HepG2 (cell line): ENCODE measurements around the gene PRDX5. TPM values are rescaled to one million over a fixed set of nuclear protein-coding genes. Genes with fewer than 3 reads are reported as not detected.
A peak's percentile ranks its signal among the peaks of the same experiment; 100 is the strongest.

Experiments
- ATAC-seq: fragments of 200-7000 bp; cut with Tn5 transposase; 3 replicates; pipeline ENCODE4 v1.9.1; 2020; ENCODE audit warnings: mild to moderate bottlenecking, moderate library complexity
- Bru-seq: library from RNA; stranded (reverse); fragments of 400-500 nt; gene quantifications from one replicate; lab custom pipeline; 2021; lab: Mats Ljungman, UMichigan
- BruChase-seq, 2 experiments: library from RNA; stranded (reverse); fragments of 400-500 nt; gene quantifications; one replicate each; lab custom pipeline; 2021; lab: Mats Ljungman, UMichigan
- BruUV-seq: library from RNA; stranded (reverse); fragments of 400-500 nt; replicated peaks from 2 replicates; lab custom pipeline; 2021; lab: Mats Ljungman, UMichigan
- CTCF ChIA-PET: fragments of 300-600 bp; formaldehyde crosslinking; extraction: SDS; loops from one replicate; lab custom pipeline; 2021; ENCODE audit warnings: low total read pairs, inconsistent platforms, low intra/inter-chr PET ratio; lab: Yijun Ruan, JAX
- POLR2A ChIA-PET: fragments of 350-600 bp; sonication (Branson Sonifier 250); formaldehyde crosslinking; loops from one replicate; lab custom pipeline; 2020; ENCODE audit warnings: antibody characterized with exemption, inconsistent platforms; lab: Yijun Ruan, JAX
- DNase-seq: peaks from one replicate; pipeline ENCODE4 v3.0.0-alpha.2; 2015; ENCODE audit warnings: low spot score
- FAIRE-seq: peaks from 3 replicates; lab custom pipeline; 2011; peaks lifted over from hg19 to GRCh38; lab: Jason Lieb, UNC
- H2AFZ ChIP-seq: one replicate; pipeline ENCODE4 v1.6.1; 2011; ENCODE audit warnings: low read length, inconsistent platforms
- H3K27ac ChIP-seq: fragments of 300-600 bp; 3 replicates; pipeline ENCODE4 v1.8.0; 2011; ENCODE audit warnings: mixed run types, mild to moderate bottlenecking, mixed read lengths, low read length, inconsistent platforms; ENCODE audit not compliant: insufficient read depth; ENCODE audit errors: extremely low read length
- H3K27me3 ChIP-seq, 2 experiments: fragments of 200-600 bp in 1 of 2; 2 replicates in 1 of 2; 3 replicates in 1 of 2; pipeline versions ENCODE4 v1.6.0 to v1.8.0; 2011; ENCODE audit warnings: low read length in 2 of 2, mild to moderate bottlenecking in 2 of 2, moderate library complexity in 2 of 2, inconsistent platforms in 1 of 2; ENCODE audit not compliant: insufficient read depth in 2 of 2, control insufficient read depth in 1 of 2
- H3K36me3 ChIP-seq, 2 experiments: fragments of 200-600 bp in 1 of 2; replicated peaks in 1 of 2; 2 replicates in 1 of 2; 3 replicates in 1 of 2; pipeline versions ENCODE4 v1.5.1 to v1.8.0; 2011; ENCODE audit warnings: low read length in 2 of 2, inconsistent platforms in 1 of 2; ENCODE audit not compliant: insufficient read depth in 2 of 2, control insufficient read depth in 1 of 2
- H3K4me1 ChIP-seq: 2 replicates; pipeline ENCODE4 v1.5.1; 2012; ENCODE audit warnings: low read length, inconsistent platforms; ENCODE audit not compliant: insufficient read depth
- H3K4me2 ChIP-seq: 2 replicates; pipeline ENCODE4 v1.6.0; 2011; ENCODE audit warnings: low read depth, low read length, inconsistent platforms
- H3K4me3 ChIP-seq, 3 experiments: fragments of 200-600 bp in 1 of 3; sonication (generic), shearing (Covaris generic) in 1 of 3; replicated peaks in 1 of 3; 2 replicates each; pipeline ENCODE4 v1.5.1; 2011 to 2016; ENCODE audit warnings: low read length in 3 of 3, inconsistent platforms in 2 of 3, low read depth in 2 of 3, mild to moderate bottlenecking in 2 of 3, control low read depth in 1 of 3, mixed read lengths in 1 of 3; ENCODE audit not compliant: insufficient read depth in 1 of 3
- H3K79me2 ChIP-seq: one replicate; pipeline ENCODE4 v1.6.1; 2011; ENCODE audit warnings: low read length, inconsistent platforms; ENCODE audit not compliant: insufficient read depth
- H3K9ac ChIP-seq: 2 replicates; pipeline ENCODE4 v1.6.0; 2011; ENCODE audit warnings: mild to moderate bottlenecking, low read depth, low read length, inconsistent platforms; ENCODE audit not compliant: insufficient read depth
- H3K9me3 ChIP-seq: 2 replicates; pipeline ENCODE4 v1.5.1; 2012; ENCODE audit warnings: mild to moderate bottlenecking, low read length
- H4K20me1 ChIP-seq: 2 replicates; pipeline ENCODE4 v1.6.0; 2011; ENCODE audit warnings: inconsistent platforms, mild to moderate bottlenecking, low read length, moderate library complexity; ENCODE audit not compliant: insufficient read depth
- FOXP4 ChIP-seq: sonication (generic); formaldehyde crosslinking; IDR thresholded peaks from 2 replicates; pipeline ENCODE4 v1.4.0; 2020; ENCODE audit warnings: missing genetic modification reagents
- ISL2 ChIP-seq: sonication (generic); formaldehyde crosslinking; IDR thresholded peaks from 2 replicates; pipeline ENCODE4 v1.5.0; 2020; ENCODE audit warnings: missing genetic modification reagents
- JARID2 ChIP-seq: sonication (generic); formaldehyde crosslinking; IDR thresholded peaks from 2 replicates; pipeline ENCODE4 v1.8.1; 2023; ENCODE audit warnings: missing genetic modification reagents, inconsistent platforms; ENCODE audit not compliant: insufficient replicate concordance
- SMC3 ChIP-seq: IDR thresholded peaks from 2 replicates; pipeline ENCODE4 v1.6.1; 2011; ENCODE audit warnings: low read length, improper control_type of control experiment
- SP140L ChIP-seq: sonication (generic); formaldehyde crosslinking; IDR thresholded peaks from 2 replicates; pipeline ENCODE4 v1.4.0; 2020; ENCODE audit warnings: missing genetic modification reagents, borderline replicate concordance
- SP5 ChIP-seq: IDR thresholded peaks from 2 replicates; pipeline ENCODE4 v1.6.1; 2016; ENCODE audit warnings: low read depth, borderline replicate concordance
- ZFP1 ChIP-seq: IDR thresholded peaks from 2 replicates; pipeline ENCODE4 v1.6.1; 2016
- ZFY ChIP-seq: sonication (generic); formaldehyde crosslinking; IDR thresholded peaks from 2 replicates; pipeline ENCODE4 v1.4.0; 2020; ENCODE audit warnings: missing genetic modification reagents
- ZNF160 ChIP-seq: sonication (generic); formaldehyde crosslinking; IDR thresholded peaks from 2 replicates; pipeline ENCODE4 v1.8.0; 2022; ENCODE audit warnings: mild to moderate bottlenecking, inconsistent platforms, missing genetic modification reagents
- ZNF234 ChIP-seq: sonication (generic); formaldehyde crosslinking; conservative IDR thresholded peaks from 2 replicates; pipeline ENCODE4 v1.5.1; 2020; ENCODE audit warnings: mild to moderate bottlenecking, missing genetic modification reagents
- ZNF501 ChIP-seq: sonication (generic); formaldehyde crosslinking; IDR thresholded peaks from 2 replicates; pipeline ENCODE4 v1.5.1; 2020; ENCODE audit warnings: mild to moderate bottlenecking, moderate library complexity, missing genetic modification reagents
- ZNF576 ChIP-seq: sonication (generic); formaldehyde crosslinking; IDR thresholded peaks from 2 replicates; pipeline ENCODE4 v1.4.0; 2020; ENCODE audit warnings: mild to moderate bottlenecking, missing genetic modification reagents
- WGBS: methylation state at CpG from one replicate; pipeline ENCODE4 v1.1.6; 2017; ENCODE audit warnings: low lambda C conversion rate; 5-methylcytosine and 5-hydroxymethylcytosine counted together
- in situ Hi-C: cut with HindIII; loops from 2 replicates; pipeline ENCODE4 v1.10.0; 2017; ENCODE audit warnings: low pct_unique_long_range_greater_than_20kb; ENCODE audit not compliant: extremely low pct_ligation_motif_present
- intact Hi-C: fragments of 100-400 bp; cut with micrococcal nuclease; formaldehyde crosslinking; loops from one replicate; pipeline ENCODE4 v1.10.0; 2022; ENCODE audit not compliant: unreplicated experiment
- long read RNA-seq, 2 experiments: library from RNA in 1 of 2; library from polyadenylated mRNA in 1 of 2; stranded (forward) in 1 of 2; unstranded in 1 of 2; transcript quantifications; one replicate each; pipeline ENCODE4 v2.0.0, GENCODE V29; 2019 to 2022
- polyA minus RNA-seq, 3 experiments: library from RNA; depleted of rRNA, polyadenylated mRNA; stranded (reverse); fragments of >200 nt; gene quantifications; 2 replicates each; pipeline ENCODE4 v1.2.3, GENCODE V29; 2011; ENCODE audit warnings: low replicate concordance in 1 of 3
- polyA plus RNA-seq, 8 experiments: library from polyadenylated mRNA; depleted of rRNA in 3 of 8; stranded (reverse) in 7 of 8; unstranded in 1 of 8; fragments of >200 nt; fragmentation: Illumina TruSeq in 4 of 8; extraction: Trizol in 4 of 8; gene quantifications; 2 replicates each; pipeline versions ENCODE4 v1.2.1 to v1.2.3, GENCODE V29; 2011 to 2016; ENCODE audit warnings: low read depth in 4 of 8, missing spikeins in 1 of 8, mixed read lengths in 1 of 8; ENCODE audit not compliant: insufficient read depth in 1 of 8
- total RNA-seq, 5 experiments: library from RNA; depleted of rRNA; stranded (reverse); fragments of >200 nt; fragmentation: Illumina TruSeq; extraction: Trizol; gene quantifications; 2 replicates each; pipeline ENCODE4 v1.2.3, GENCODE V29; 2016; ENCODE audit warnings: low read depth in 1 of 5

The PRDX5 gene
- total RNA-seq (2016; rRNA removed; fragmentation: Illumina TruSeq; extraction: Trizol) (215 and 266 TPM in 2 replicates), polyA plus RNA-seq (2011; rRNA removed) (288 and 311 TPM in 2 replicates), polyA minus RNA-seq (2011; rRNA and poly(A)+ RNA removed; ENCODE audit: low replicate concordance) (66.0 and 255 TPM in 2 replicates), Bru-seq, nascent RNA (percentile 80 among the genes with signal in this experiment), BruChase-seq, experiment 1, labeled RNA remaining after a 6-hour chase (percentile 88 among the genes with signal in this experiment), BruChase-seq, experiment 2, labeled RNA remaining after a 2-hour chase (percentile 83 among the genes with signal in this experiment)
- 189 and 238 TPM in 2 replicates for total RNA-seq (2016; cell fraction: cytosol; rRNA removed; fragmentation: Illumina TruSeq; extraction: Trizol; ENCODE audit: low read depth)
- total RNA-seq (2016; cell fraction: insoluble cytoplasmic fraction; rRNA removed; fragmentation: Illumina TruSeq; extraction: Trizol), result 225 and 290 TPM in 2 replicates
- total RNA-seq (2016; cell fraction: membrane; rRNA removed; fragmentation: Illumina TruSeq; extraction: Trizol), result 184 and 217 TPM in 2 replicates
- 61.4 and 65.1 TPM in 2 replicates for total RNA-seq (2016; cell fraction: nucleus; rRNA removed; fragmentation: Illumina TruSeq; extraction: Trizol)
- 480 and 511 TPM in 2 replicates for polyA plus RNA-seq (2011; cell fraction: cytosol; rRNA removed)
- polyA plus RNA-seq (2011; cell fraction: nucleus; rRNA removed), result 86.1 and 95.5 TPM in 2 replicates
- polyA plus RNA-seq (2012), result 188 and 213 TPM in 2 replicates
- 258 and 314 TPM in 2 replicates for polyA plus RNA-seq (2016; cell fraction: cytosol; fragmentation: Illumina TruSeq; extraction: Trizol; ENCODE audit: low read depth)
- 351 and 378 TPM in 2 replicates for polyA plus RNA-seq (2016; cell fraction: insoluble cytoplasmic fraction; fragmentation: Illumina TruSeq; extraction: Trizol; ENCODE audit: low read depth)
- polyA plus RNA-seq (2016; cell fraction: membrane; fragmentation: Illumina TruSeq; extraction: Trizol; ENCODE audit: low read depth), result 187 and 232 TPM in 2 replicates
- polyA plus RNA-seq (2016; cell fraction: nucleus; fragmentation: Illumina TruSeq; extraction: Trizol; ENCODE audit: insufficient read depth, low read depth), result 155 and 156 TPM in 2 replicates
- 56.2 and 60.1 TPM in 2 replicates for polyA minus RNA-seq (2011; cell fraction: cytosol; rRNA and poly(A)+ RNA removed)
- polyA minus RNA-seq (2011; cell fraction: nucleus; rRNA and poly(A)+ RNA removed), result 17.0 and 18.0 TPM in 2 replicates
- long read RNA-seq, experiment 1, transcript PRDX5-201 (6 exons, 893 nt), result major isoform, 275 of 346 reads
- long read RNA-seq, experiment 1, transcript PRDX5-202 (4 exons, 463 nt), result minor isoform, 14 of 346 reads
- long read RNA-seq, experiment 1, transcript PRDX5-203 (5 exons, 596 nt), result minor isoform, 5 of 346 reads
- long read RNA-seq, experiment 1, partial matches to known transcripts, result 6 of 346 reads
- long read RNA-seq, experiment 1, other reads (novel, unspliced or antisense), result 46 of 346 reads
- long read RNA-seq, experiment 2, transcript PRDX5-201 (6 exons, 893 nt), result major isoform, 340 of 466 reads
- long read RNA-seq, experiment 2, transcript PRDX5-202 (4 exons, 463 nt), result minor isoform, 13 of 466 reads
- long read RNA-seq, experiment 2, partial matches to known transcripts, result 28 of 466 reads
- long read RNA-seq, experiment 2, other reads (novel, unspliced or antisense), result 82 of 466 reads

GRCh38 chr11:64317961-64318765, at the start of gene PRDX5:
Gene PRDX5, plus strand, starts transcription at chr11:64318121. Its CDS starts 95 bp downstream, at chr11:64318216.
- Histone ChIP-seq H4K20me1 (no peaks in the 10 kb centered on the region), H3K27ac (peak within 1 kb of the TSS; percentile 98), H2AFZ (no peak within 1 kb of the TSS), H3K79me2 (peaks cover 15% of the 10 kb centered on the region), H3K4me2 (peak within 1 kb of the TSS; percentile 99), H3K9ac (peak within 1 kb of the TSS; percentile 94), H3K27me3 (no peaks in the 10 kb centered on the region; a peak in 1 of 5 replicates), H3K36me3 (peaks cover 1 to 33% of the 10 kb centered on the region in 2 experiments; a peak in 3 of 5 replicates), H3K9me3 (no peaks in the 10 kb centered on the region), H3K4me3 (peak within 1 kb of the TSS; percentile 97 to 99 (median 99)), H3K4me1 (peaks cover 22% of the 10 kb centered on the region)
- POLR2A ChIA-PET, result interaction anchor here (0.6 to 4.5 kb wide), 27 partner anchors 8 to 460 kb away, joined by 3 to 103 read pairs (median 6); partner anchors contain the start of genes BAD, CATSPERZ, ESRRA and FKBP2
- under 1% methylated on average over 21 of the region's 61 CpGs for WGBS
- FAIRE-seq, result peak; percentile 8
- in situ Hi-C loops (no loop called here), intact Hi-C loops (loop anchor here (2.0 kb wide), 1 partner anchor 41 kb away; the partner anchor contains the start of gene RPS6KA4)
- BruUV-seq, result no TSS peak
- ATAC-seq, result peak; percentile 81
- CTCF ChIA-PET, result interaction anchor here (0.7 kb wide), 1 partner anchor 37 kb away, joined by 4 read pairs; no protein-coding TSS in a partner anchor
- DNase-seq, result peak; percentile 94
- TF ChIP-seq ISL2 (CRISPR knock-in tag), result peak; percentile 60
- peak; percentile 75 for TF ChIP-seq ZFY (CRISPR knock-in tag)
- TF ChIP-seq FOXP4 (CRISPR knock-in tag), result no peak
- TF ChIP-seq SMC3, result no peak; the same call in 1 of the 2 replicates
- no peak; the same call in 1 of the 2 replicates for TF ChIP-seq ZNF160 (CRISPR knock-in tag)
- TF ChIP-seq ZNF501 (CRISPR knock-in tag), result peak; percentile 84
- TF ChIP-seq JARID2 (CRISPR knock-in tag), result no peak
- peak; percentile 73 for TF ChIP-seq SP5
- no peak for TF ChIP-seq ZFP1
- TF ChIP-seq ZNF576 (CRISPR knock-in tag), result no peak
- no peak; the same call in 1 of the 2 replicates for TF ChIP-seq ZNF234 (CRISPR knock-in tag)
- TF ChIP-seq SP140L (CRISPR knock-in tag), result no peak
